Gastroesophageal sphincter (tissue), 4 donors: ENCODE measurements around the gene UBL3. TPM values are rescaled to one million over a fixed set of nuclear protein-coding genes. Genes with fewer than 3 reads are reported as not detected.
A peak's percentile ranks its signal among the peaks of the same experiment; 100 is the strongest.

Source experiments
- ATAC-seq: fragments of 150-250 bp; one replicate; pipeline ENCODE4 v1.9.1; 2016; ENCODE audit warnings: mild to moderate bottlenecking, moderate library complexity
- H3K27ac ChIP-seq, 4 donors: fragments of 200-600 bp; sonication (generic) in 3 of 4; 1 replicate in 3 of 4; 2 replicates in 1 of 4; pipeline ENCODE4 v1.5.1; 2016 to 2019
- H3K27me3 ChIP-seq: fragments of 200-600 bp; sonication (generic); one replicate; pipeline ENCODE4 v1.5.1; 2019
- H3K36me3 ChIP-seq, 2 donors: fragments of 200-600 bp; sonication (generic); one replicate each; pipeline ENCODE4 v1.5.1; 2019; ENCODE audit warnings: control low read depth in 1 of 2
- H3K4me1 ChIP-seq, 3 donors: fragments of 200-600 bp; sonication (generic); 1 replicate in 2 of 3; 2 replicates in 1 of 3; pipeline ENCODE4 v1.5.1; 2016 to 2019; ENCODE audit warnings: control low read depth in 2 of 3
- H3K4me3 ChIP-seq, 2 donors: fragments of 200-600 bp; sonication (generic); one replicate each; pipeline ENCODE4 v1.5.1; 2019; ENCODE audit warnings: mild to moderate bottlenecking in 1 of 2, moderate library complexity in 1 of 2
- H3K9me3 ChIP-seq, 3 donors: fragments of 200-600 bp; sonication (generic); one replicate each; pipeline ENCODE4 v1.5.1; 2017 to 2019; ENCODE audit warnings: control low read depth in 2 of 3
- EP300 ChIP-seq: sonication (generic); formaldehyde crosslinking; IDR thresholded peaks from one replicate; pipeline ENCODE4 v1.6.1; 2017; ENCODE audit warnings: antibody characterized with exemption, mild to moderate bottlenecking
- POLR2A ChIP-seq, 2 donors: fragments of 450-650 bp; IDR thresholded peaks; one replicate each; pipeline ENCODE4 v1.6.1; 2017; ENCODE audit warnings: antibody characterized with exemption in 2 of 2, mild to moderate bottlenecking in 2 of 2, moderate library complexity in 1 of 2
- POLR2AphosphoS5 ChIP-seq: sonication (generic); formaldehyde crosslinking; IDR thresholded peaks from one replicate; pipeline ENCODE4 v1.6.1; 2017; ENCODE audit warnings: antibody characterized with exemption
- WGBS, 2 donors: methylation state at CpG; one replicate each; pipeline ENCODE4 v1.1.5; 2018; ENCODE audit warnings: low coverage in 1 of 2; 5-methylcytosine and 5-hydroxymethylcytosine counted together
- total RNA-seq, 4 donors: library from RNA; depleted of rRNA; stranded (reverse); fragments of >200 nt; gene quantifications; one replicate each; pipeline ENCODE4 v1.1.0, GENCODE V29; 2016
- TF ChIP-seq, protein P1 (sequence below), 4 experiments: fragments of 200-600 bp in 2 of 4; fragments of 450-650 bp in 2 of 4; sonication (generic) in 1 of 4; IDR thresholded peaks; one replicate each; pipeline ENCODE4 v1.5.1; 2017 to 2019; ENCODE audit warnings: antibody characterized with exemption in 4 of 4, mild to moderate bottlenecking in 2 of 4, moderate library complexity in 2 of 4

The UBL3 gene
- total RNA-seq, 4 donors from 2014 or later, result 36.7 to 46.7 (median 38.6) TPM

DNA sequence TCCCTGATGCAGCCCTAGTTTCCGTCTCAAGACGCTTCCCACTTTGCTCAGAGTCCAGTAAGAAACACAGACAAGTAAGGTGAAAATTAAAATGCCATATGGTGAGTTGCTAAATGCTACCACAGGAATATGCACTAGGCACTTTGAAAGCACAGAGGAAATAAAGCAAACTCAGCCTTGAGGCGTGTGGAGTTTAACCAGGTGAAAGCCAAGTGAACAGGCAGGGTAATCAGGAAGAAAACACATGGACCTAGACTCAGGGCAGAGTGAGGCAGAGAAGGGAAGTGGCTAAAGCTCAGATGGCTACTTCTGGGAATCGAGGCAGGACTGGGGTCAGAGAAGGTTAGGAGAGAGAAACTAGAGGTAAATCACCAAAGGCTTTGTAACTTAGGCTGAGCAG lies 5.4 kb upstream of the UBL3 start:
- Histone ChIP-seq H3K27ac (no peak overlapping the region), H3K4me1 (peaks cover 0 to 2% (median 0%) of the 10 kb centered on the region in 3 donors), H3K36me3 (no peaks in the 10 kb centered on the region), H3K9me3 (no peaks in the 10 kb centered on the region), H3K4me3 (no peak overlapping the region), H3K27me3 (no peaks in the 10 kb centered on the region)
- ATAC-seq, result no peak
- no peak for TF ChIP-seq POLR2AphosphoS5
- TF ChIP-seq EP300, result no peak
- TF ChIP-seq POLR2A (IDR thresholded peaks at IDR 0.05), result no peak
- WGBS, 2 donors, result 43 to 50% methylated on average over 2 to 3 of the region's 4 CpGs

GRCh38 chr13:29855009-29855408 lies 4.6 kb upstream of the UBL3 start:
- ATAC-seq, result no peak
- peaks cover 0 to 4% (median 0%) of the 10 kb centered on the region in 3 donors for H3K4me1 ChIP-seq
- H3K4me3 ChIP-seq, result no peak overlapping the region
- 87 to 91% methylated on average over 4 of the region's 4 CpGs for WGBS, 2 donors
- no peaks in the 10 kb centered on the region for H3K27me3 ChIP-seq
- H3K9me3 ChIP-seq, result no peaks in the 10 kb centered on the region
- TF ChIP-seq POLR2AphosphoS5 (no peak), EP300 (no peak)
- TF ChIP-seq, protein P1, sequence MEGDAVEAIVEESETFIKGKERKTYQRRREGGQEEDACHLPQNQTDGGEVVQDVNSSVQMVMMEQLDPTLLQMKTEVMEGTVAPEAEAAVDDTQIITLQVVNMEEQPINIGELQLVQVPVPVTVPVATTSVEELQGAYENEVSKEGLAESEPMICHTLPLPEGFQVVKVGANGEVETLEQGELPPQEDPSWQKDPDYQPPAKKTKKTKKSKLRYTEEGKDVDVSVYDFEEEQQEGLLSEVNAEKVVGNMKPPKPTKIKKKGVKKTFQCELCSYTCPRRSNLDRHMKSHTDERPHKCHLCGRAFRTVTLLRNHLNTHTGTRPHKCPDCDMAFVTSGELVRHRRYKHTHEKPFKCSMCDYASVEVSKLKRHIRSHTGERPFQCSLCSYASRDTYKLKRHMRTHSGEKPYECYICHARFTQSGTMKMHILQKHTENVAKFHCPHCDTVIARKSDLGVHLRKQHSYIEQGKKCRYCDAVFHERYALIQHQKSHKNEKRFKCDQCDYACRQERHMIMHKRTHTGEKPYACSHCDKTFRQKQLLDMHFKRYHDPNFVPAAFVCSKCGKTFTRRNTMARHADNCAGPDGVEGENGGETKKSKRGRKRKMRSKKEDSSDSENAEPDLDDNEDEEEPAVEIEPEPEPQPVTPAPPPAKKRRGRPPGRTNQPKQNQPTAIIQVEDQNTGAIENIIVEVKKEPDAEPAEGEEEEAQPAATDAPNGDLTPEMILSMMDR (IDR thresholded peaks at IDR 0.05), result no peak
- no peaks in the 10 kb centered on the region for H3K36me3 ChIP-seq
- H3K27ac ChIP-seq, result no peak overlapping the region

GRCh38 chr13:29853131-29853530 lies 2.7 kb upstream of the UBL3 start:
- no peak for TF ChIP-seq EP300
- TF ChIP-seq POLR2A (IDR thresholded peaks at IDR 0.05), result no peak
- 60 to 64% methylated on average over 2 of the region's 2 CpGs for WGBS, 2 donors
- H3K4me1 ChIP-seq, result peaks cover 0 to 4% (median 0%) of the 10 kb centered on the region in 3 donors
- peak overlapping the region in 1 of 4 donors; percentile 2 for H3K27ac ChIP-seq
- H3K27me3 ChIP-seq, result no peaks in the 10 kb centered on the region
- no peaks in the 10 kb centered on the region for H3K9me3 ChIP-seq
- ATAC-seq, result no peak
- H3K4me3 ChIP-seq, result no peak overlapping the region
- H3K36me3 ChIP-seq, result no peaks in the 10 kb centered on the region

DNA sequence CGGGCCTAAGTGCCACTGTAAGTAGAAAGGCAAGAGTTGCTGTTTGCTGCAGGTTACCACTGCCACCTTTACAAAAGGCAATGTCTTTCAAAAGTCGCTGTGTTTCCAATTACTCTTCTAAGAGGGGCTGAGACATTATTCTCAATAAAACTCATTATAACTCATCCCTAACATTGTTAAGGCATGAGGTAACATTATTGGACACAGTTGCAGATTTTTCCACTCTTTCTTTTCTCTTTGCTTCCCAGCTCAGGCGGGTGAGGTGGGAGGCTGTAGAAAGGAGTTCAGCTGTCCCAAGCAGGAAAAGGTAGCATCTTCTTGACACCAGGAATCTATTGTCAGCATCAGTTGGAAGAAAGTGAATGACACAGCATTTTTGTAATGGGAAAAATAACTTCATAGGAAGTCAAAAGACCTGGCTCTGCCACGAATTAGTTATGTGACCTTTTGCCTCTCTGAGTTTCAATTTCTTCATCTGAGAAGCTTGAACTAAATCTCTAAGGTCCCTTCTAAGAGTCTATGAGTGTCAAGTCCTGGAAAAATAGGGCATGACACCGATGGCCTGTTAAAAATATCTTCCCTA lies 2.1 kb upstream of the UBL3 start:
- peak overlapping the region in 1 of 4 donors; percentile 2 for H3K27ac ChIP-seq
- peaks cover 0 to 4% (median 0%) of the 10 kb centered on the region in 3 donors for H3K4me1 ChIP-seq
- no peaks in the 10 kb centered on the region for H3K27me3 ChIP-seq
- no peak for ATAC-seq
- WGBS, 2 donors, result 41 to 52% methylated on average over 4 of the region's 5 CpGs
- no peaks in the 10 kb centered on the region for H3K36me3 ChIP-seq
- H3K4me3 ChIP-seq, result no peak overlapping the region
- no peaks in the 10 kb centered on the region for H3K9me3 ChIP-seq
- TF ChIP-seq, protein P1 (IDR thresholded peaks at IDR 0.05), result no peak
- TF ChIP-seq POLR2AphosphoS5 (no peak), POLR2A (IDR thresholded peaks at IDR 0.05) (no peak), EP300 (no peak)

DNA sequence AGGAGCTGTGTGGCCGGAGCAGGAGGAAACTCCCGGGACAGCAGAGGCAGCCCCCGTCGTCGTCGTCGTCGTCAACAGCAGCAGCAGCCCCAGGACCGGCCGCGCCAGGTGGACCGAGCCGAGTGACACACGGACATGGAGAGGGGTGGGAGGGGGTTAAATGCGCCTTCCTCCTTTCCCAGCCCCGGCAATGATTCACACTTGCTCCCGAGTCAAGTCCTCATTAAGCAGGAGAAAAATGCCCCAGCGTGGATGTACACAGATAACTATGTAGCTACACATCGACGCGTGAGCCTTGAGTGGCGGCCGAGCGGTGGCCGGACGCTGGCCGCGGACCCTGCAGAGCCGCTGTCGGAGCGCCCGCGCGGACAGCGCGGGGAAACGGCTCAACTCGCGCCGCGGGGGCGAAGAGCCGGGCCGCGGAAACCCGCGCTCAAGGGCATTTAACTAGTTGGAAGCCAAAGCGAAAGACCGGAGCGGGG lies 645 bp downstream of the UBL3 start:
- Histone ChIP-seq H3K36me3 (no peaks in the 10 kb centered on the region), H3K27me3 (no peaks in the 10 kb centered on the region), H3K4me3 (peak overlapping the region; percentile 69 to 75), H3K27ac (peak overlapping the region; percentile 83 to 99 (median 98)), H3K9me3 (no peaks in the 10 kb centered on the region), H3K4me1 (peaks cover 0 to 28% (median 4%) of the 10 kb centered on the region in 3 donors)
- peak; percentile 57 for ATAC-seq
- 0 to 1% methylated on average over 4 to 14 of the region's 50 CpGs for WGBS, 2 donors
- no peak for TF ChIP-seq EP300
- TF ChIP-seq POLR2AphosphoS5, result peak; percentile 15

DNA sequence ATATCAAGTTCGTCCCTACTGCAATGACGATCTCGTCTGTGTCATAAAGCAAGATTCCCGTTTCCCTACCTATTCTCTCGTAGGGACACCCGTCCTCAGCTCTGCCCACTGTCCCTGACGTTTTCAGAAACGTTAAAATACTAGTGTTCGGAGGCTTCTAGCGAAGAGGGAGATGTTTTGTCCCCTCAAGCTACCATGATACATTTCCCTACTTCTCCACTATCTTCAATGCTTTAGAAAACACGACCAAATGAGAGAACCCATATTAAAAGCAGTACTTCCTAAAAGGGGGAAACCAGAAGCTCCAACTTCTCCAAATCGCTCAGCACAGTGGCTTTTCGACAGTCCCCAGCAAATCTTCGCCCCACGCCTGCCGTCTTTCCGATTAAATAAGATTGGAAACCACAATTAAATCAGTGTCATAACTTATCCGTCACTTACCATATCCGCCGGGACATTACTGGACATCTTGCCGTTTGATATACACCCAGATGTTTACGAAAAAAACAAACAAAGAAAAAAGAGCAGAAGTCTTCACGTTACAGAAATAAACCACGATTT lies 1.3 kb downstream of the UBL3 start:
- WGBS, 2 donors, result 0 to 1% methylated on average over 21 to 22 of the region's 24 CpGs
- no peak for ATAC-seq
- no peaks in the 10 kb centered on the region for H3K36me3 ChIP-seq
- peak overlapping the region; percentile 83 to 99 (median 98) for H3K27ac ChIP-seq
- H3K4me1 ChIP-seq, result peaks cover 0 to 34% (median 4%) of the 10 kb centered on the region in 3 donors
- H3K27me3 ChIP-seq, result no peaks in the 10 kb centered on the region
- no peaks in the 10 kb centered on the region for H3K9me3 ChIP-seq
- TF ChIP-seq POLR2A (IDR thresholded peaks at IDR 0.05), result no peak
- TF ChIP-seq, protein P1 (IDR thresholded peaks at IDR 0.05), result no peak
- TF ChIP-seq POLR2AphosphoS5, result no peak
- TF ChIP-seq EP300, result no peak
- peak overlapping the region; percentile 69 to 75 for H3K4me3 ChIP-seq
